GM21390 (cell line): ENCODE data around the gene PDE6B.

Experiments used
- ATAC-seq: cut with Tn5 transposase; IDR thresholded peaks from one replicate; pipeline ENCODE4 v1.9.1; 2021; ENCODE audit not compliant: unreplicated experiment

PDE6B gene

GRCh38 chr4:600850-601515 lies 24.4 kb upstream of the PDE6B start:
- ATAC-seq, result no peak

DNA sequence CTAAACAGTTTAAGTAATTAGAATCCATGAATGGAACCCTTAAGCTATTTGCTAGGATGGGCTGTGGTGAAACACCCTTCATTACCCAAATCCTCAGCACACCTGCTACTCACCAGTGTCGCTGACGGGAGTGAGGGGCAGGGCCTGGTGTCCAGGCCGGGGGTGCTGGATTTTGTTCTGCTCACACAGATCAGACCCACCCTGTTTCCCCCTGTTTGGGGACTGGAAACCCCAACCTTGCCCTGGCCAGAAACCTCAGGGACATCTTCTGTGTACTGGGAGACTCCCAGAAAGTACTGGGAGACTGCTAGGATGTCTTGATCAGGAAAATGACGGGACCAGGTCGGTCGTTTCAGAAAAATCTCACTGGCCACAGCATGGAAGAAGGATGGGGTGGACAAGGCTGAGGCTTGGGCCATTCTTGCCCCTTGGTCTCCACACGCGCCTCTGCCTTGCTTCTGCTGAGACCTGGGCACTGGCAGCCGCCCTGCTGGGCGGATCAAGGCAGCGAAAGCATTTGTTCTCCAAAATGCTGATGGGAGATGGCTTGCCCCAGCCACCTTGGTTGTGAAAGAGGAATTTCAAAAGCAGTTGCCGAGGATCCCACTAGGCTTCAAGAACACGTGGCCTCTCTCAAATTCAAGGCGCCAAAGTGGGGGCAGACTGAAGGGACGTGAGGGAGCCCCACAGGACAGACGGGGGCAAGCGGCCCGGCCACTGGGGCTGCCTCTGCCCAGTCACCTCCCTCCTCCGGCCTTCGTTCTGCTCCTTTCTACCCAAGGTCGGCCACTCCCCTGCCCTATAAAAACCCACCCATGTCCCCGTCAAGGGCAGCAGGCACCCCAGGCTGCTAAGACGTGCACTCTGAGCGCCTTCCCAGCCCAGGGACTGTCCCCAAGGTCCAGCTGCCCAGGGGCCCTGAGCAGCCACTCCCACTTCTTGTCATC lies 23.5 kb upstream of the PDE6B start:
- ATAC-seq, result no peak

GRCh38 chr4:602559-602942 lies 22.8 kb upstream of the PDE6B start:
- ATAC-seq, result no peak

GRCh38 chr4:604131-604530 lies 21.2 kb upstream of the PDE6B start:
- ATAC-seq, result no peak

GRCh38 chr4:605702-606425 lies 19.5 kb upstream of the PDE6B start:
- ATAC-seq, result no peak

DNA sequence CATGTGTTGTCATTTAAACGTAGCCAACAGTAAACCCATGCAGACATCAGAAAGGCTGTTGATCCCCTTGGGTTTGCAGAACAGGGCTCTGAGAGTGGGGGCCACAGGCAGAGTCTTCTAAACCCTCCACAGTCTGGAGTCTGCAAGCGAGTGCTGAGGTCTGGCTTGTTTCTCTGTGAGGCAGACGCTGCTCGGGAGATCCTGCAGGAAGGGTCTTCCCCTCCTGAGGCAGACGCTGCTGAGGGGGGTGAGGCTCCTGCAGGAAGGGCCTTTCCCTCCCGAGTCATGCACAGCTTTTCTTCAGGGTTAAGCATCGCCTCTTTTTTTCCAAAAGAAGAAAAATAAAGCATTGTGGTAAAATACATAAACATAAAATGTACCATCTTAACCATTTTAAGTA lies 17.1 kb upstream of the PDE6B start:
- ATAC-seq, result no peak

GRCh38 chr4:609400-610050 lies 15.8 kb upstream of the PDE6B start:
- ATAC-seq, result no peak

GRCh38 chr4:610411-611261 lies 14.7 kb upstream of the PDE6B start:
- ATAC-seq, result no peak

DNA sequence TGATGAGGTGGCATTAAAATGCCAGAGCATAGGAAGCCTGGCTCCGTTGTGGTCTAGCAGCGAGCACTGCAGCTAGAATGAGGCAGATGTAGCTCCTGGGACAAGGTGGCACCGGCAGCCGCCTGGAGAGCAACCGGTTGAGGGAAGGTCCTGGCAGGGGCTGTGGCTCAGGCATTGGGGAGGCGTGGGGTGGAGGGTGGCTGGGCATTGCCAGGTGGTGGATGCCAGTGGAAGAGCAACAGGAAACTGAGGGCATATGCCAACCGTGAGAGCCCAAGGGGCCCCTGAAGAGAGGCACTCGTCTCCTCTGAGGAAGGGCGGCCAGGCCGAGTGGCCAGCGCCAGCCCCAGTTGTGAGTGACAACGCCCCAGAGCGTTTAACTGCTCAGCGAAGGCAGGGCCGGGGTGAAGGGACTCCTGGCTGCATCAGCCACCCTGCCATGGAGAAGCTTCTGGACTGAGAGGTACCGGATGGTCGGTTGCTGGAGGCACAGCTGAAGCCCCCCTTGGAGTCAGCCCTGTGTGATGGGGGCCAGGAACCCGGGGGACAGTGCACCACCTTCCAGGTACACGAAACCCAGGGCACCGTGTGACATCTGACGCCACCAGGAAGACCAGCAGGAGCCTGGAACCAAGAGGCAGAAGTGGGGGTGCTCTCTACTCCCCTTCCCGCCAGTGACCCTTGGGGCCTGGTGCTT lies 13.2 kb upstream of the PDE6B start:
- no peak for ATAC-seq

- ATAC-seq, result no peak
Measured at GRCh38 chr4:612749-613125, 12.6 kb upstream of the PDE6B start.

GRCh38 chr4:613126-613525 lies 12.2 kb upstream of the PDE6B start:
- ATAC-seq, result no peak

DNA sequence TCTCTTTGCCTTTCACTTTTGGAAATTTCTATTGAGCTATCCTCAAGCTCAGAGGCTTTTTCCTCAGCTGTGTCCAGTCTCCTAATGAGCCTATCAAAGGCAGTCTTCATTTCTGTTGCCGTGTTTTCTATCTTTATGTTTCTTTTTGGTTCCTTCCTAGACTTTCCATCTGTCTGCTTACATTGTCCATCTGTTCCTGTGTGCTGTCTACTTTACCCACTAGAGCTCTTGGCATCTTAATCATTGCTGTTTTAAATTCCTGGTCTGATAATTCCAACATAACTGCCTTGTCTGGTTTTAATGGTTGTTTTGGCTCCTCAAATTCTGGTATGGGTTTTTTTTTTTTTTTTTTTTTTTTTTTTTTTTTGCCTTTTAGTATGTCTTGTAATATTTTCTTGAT lies 9.3 kb upstream of the PDE6B start:
- no peak for ATAC-seq

DNA sequence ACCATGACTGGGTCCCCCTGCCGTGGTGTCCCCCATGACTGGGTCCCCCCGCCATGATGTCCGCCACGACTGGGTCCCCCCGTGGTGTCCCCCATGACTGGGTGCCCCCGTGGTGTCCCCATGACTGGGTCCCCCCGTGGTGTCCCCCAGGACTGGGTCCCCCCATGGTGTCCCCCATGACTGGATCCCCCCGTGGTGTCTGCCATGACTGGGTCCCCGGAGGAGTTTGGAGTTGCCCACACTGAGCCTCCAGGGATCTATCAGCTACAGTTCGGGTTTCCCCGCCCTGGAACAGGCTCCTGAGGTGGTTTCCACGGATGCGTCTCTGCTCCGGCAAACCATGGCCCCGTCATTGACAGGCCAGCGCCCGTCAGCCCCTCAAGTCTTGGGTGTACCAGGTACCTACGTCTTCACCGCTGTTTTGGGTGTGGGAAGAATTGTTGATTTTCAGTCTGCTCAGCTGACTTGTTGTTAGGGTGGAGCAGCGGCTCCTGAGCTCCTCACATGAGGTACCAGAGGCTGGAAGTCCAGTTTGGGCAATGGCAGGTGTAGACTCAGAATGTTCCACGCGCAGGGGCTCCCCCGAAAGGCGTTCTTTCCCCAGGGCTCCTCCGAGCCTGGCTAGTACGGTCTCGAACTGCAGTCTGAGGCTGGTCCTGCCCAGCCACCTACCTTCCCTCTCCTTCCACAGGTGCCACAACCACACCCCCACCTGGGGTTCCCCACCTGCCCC lies 8.3 kb upstream of the PDE6B start:
- ATAC-seq, result no peak

GRCh38 chr4:617644-618641 lies 7.4 kb upstream of the PDE6B start:
- ATAC-seq, result no peak

DNA sequence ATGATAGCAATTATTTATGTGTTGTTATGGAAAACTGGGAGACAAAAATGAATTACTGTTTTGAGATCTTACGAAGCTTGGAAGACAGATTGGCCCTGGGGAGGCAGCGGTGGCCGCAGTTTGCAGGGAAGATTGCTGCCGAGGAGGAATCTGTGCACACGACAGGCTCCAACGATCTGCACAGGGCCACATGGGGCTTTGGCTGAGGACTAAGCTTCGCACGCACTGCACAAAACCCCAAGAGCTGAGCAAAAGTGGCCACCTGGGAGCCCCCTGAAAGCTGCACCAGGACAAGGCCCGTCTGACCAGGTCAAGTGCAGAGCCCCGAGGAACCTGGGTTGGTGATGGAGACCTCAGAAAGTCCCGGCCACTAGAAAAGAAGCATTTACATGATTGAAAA lies 5.2 kb upstream of the PDE6B start:
- no peak for ATAC-seq

GRCh38 chr4:620851-621261 lies 4.5 kb upstream of the PDE6B start:
- ATAC-seq, result no peak

GRCh38 chr4:621296-622070 lies 3.9 kb upstream of the PDE6B start:
- no peak for ATAC-seq
